GM12873 (cell line): ENCODE results near the gene CPSF7.

Experiments used
- TF ChIP-seq, protein P1 (sequence below): IDR thresholded peaks from 2 replicates; pipeline ENCODE4 v1.5.1; 2012; ENCODE audit warnings: low read depth, mild to moderate bottlenecking, moderate library complexity, low read length, control low read depth; ENCODE audit not compliant: insufficient read depth; ENCODE audit errors: missing control alignments

The CPSF7 gene

DNA sequence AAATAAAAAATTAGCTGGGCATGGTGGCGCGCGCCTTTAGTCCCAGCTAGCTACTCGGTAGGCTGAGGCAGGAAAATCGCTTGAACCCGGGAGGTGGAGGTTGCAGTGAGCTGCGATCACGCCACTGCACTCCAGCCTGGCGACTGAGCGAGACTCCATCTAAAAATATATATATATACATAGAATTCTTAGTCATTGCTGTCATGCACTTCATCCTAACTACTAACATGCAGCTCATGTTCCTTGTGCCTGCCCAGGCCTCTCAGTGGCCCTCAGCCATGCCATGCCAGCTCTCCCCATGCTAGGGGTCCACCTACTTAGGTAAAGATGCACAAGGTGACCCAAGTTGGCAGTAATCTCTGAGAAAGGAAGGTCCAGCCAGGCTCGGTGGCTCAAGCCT lies 71.2 kb downstream of the CPSF7 start:
- TF ChIP-seq, protein P1, sequence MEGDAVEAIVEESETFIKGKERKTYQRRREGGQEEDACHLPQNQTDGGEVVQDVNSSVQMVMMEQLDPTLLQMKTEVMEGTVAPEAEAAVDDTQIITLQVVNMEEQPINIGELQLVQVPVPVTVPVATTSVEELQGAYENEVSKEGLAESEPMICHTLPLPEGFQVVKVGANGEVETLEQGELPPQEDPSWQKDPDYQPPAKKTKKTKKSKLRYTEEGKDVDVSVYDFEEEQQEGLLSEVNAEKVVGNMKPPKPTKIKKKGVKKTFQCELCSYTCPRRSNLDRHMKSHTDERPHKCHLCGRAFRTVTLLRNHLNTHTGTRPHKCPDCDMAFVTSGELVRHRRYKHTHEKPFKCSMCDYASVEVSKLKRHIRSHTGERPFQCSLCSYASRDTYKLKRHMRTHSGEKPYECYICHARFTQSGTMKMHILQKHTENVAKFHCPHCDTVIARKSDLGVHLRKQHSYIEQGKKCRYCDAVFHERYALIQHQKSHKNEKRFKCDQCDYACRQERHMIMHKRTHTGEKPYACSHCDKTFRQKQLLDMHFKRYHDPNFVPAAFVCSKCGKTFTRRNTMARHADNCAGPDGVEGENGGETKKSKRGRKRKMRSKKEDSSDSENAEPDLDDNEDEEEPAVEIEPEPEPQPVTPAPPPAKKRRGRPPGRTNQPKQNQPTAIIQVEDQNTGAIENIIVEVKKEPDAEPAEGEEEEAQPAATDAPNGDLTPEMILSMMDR: no peak

DNA sequence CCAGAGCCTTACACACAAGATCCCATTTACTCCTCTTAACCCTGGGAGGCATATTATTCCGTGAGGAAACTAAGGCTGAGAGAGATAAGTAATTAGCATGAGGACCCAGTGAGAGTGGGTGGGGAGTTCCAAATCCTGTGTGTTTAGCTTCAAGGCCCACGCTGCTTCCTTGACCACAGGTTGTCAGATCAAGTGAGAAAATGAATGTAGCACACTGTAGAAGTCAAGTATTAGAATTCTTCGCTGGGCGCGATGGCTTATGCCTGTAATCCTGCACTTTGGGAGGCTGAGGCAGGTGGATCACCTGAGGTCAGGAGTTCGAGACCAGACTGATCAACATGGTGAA lies 71.9 kb downstream of the CPSF7 start:
- TF ChIP-seq, protein P1: no peak

- TF ChIP-seq, protein P1: no peak
These were observed 72.4 kb downstream of the CPSF7 start for GRCh38 chr11:61357233-61357893.

DNA sequence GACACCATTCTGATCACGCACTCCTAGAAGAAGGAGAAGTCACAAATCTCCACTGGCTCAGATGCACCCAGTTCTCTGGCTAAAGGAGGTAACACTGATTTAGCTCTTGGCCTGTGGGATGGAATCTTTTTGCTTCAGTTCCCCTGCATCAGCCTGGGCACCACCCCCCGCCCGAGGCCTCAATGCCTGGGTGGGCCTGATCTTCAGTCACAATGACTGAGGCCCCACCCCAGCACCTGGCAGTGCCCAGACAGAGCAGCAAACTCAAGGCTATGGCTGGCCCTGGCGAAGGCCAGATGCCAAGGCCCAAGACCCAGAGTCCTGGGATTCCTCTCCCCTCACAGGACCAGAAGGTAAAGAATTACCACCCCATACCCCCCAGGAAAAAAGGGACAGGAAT lies 73.1 kb downstream of the CPSF7 start:
- TF ChIP-seq, protein P1: no peak

DNA sequence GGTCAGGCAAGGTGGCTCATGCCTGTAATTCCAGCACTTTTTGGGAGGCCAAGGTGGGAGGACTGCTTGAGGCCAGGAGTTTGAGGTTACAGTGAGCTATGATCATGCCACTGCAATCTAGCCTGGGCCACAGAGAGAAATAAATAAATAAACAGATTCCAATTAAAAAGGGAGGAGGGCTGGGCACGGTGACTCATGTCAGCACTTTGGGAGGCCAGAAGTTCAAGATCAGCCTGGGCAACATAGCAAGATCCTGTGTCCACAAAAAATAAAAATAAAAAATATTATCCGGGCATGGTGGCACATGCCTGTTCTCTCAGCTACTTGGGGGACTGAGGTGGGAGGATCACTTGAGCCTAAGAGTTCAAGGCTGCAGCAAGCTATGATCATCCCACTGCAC lies 75.6 kb downstream of the CPSF7 start:
- TF ChIP-seq, protein P1: no peak

- TF ChIP-seq, protein P1: no peak
These were observed 76.4 kb downstream of the CPSF7 start for GRCh38 chr11:61353131-61354067.
